HTR-8/SVneo (cell line): ENCODE measurements around the gene ZNF302.
"Not testable (repeated sequence)": the region's sequence is repeated elsewhere in the genome, so short reads cannot be mapped to it uniquely, and the experiment has no call there.

Source experiments
- DNase-seq: peaks from one replicate; pipeline ENCODE4 v3.0.0; 2011; ENCODE audit warnings: low spot score, mixed read lengths; ENCODE audit not compliant: insufficient read length
- FAIRE-seq: peaks from 2 replicates; lab custom pipeline; 2011; peaks lifted over from hg19 to GRCh38; lab: Jason Lieb, UNC

The ZNF302 gene

DNA sequence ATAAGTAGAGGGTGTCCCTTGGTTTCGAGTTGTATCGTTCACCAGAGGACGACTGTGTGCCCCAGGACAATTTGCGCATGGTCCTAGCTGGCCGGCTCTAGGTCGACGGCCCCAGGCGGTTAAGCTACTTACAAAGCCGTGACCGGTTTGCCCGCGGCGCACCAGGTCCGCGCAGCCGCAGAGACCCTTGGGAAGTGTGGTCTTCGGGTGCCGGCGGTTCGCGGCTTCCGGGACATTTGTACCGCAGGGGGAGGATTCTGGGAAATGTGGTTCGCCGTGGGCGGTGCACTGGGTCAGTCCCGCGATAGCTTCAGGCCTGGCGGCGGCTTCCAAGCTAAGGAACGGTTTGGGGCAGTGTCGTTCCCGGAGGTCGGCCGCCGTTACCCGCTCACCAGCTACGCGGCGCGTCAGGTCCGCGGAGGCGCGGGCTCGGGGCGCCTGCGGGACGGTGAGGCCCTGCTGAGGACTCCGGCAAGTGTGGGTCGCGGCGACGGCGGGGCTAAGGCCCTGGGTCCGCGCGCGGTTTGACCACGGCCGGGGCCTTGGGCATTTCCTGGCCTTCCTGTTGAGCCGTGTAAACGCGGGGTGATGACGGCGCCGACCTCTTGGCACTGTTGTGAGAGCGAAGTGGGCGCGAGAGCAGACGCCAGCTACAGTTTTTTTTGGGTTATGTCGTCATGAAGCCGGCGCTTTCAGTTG is at the start of gene ZNF302:
TSS of gene ZNF302 (plus strand) at position 293 of the 699 bp plus-strand sequence. CDS start 1,127 bp downstream, outside the sequence.
- FAIRE-seq = peak; percentile 86
- DNase-seq = peak; percentile 94

DNA sequence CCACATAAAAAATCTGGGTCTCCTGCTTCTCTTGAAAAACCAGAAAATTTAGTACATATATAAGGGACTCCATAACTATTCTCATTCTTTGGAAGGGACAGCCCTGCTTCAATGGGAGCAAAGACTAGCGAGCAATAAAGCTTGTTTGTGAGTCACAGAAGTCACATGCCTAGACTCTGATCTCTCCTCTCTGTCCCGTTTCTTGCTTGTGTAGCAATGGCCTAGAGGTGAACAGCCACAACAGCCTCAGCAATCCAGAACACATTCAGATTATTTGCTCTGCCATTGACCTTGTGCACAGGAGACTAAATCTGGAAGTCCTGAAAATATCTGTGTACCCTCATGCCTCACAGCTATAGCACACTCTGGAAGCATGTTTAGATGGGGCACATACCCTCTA is 43.7 kb upstream of the ZNF302 start:
- DNase-seq = no peak
- no peak for FAIRE-seq

DNA sequence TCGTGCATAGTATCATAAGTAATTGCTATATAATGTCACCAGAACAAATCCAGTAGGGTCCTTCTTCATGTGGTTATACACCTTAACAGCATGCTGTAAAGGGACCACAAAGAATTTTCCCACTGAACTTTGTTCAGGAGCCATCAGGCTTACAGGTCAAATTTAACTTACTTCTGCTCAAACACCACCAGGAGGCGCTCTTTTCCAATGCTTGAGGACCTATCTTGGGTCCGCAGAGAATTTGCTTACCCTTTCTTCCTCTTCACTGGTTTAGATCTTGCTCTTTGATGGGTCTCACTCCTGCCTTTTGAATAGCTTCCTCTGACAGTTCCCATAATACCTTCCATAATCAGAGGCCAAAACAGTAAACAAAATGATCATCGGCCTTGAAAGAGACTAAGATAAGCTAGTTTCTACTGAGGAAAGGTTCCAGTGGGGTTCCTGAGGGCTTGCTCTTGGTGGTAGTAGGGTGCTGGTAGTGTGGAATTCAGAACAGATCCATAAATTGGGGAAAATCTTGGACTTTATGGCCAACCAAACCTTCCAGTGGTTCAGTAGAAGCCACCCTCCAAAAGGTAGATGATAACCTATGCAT is 37.9 kb upstream of the ZNF302 start:
- peak; percentile 32 for DNase-seq
- no peak for FAIRE-seq

DNA sequence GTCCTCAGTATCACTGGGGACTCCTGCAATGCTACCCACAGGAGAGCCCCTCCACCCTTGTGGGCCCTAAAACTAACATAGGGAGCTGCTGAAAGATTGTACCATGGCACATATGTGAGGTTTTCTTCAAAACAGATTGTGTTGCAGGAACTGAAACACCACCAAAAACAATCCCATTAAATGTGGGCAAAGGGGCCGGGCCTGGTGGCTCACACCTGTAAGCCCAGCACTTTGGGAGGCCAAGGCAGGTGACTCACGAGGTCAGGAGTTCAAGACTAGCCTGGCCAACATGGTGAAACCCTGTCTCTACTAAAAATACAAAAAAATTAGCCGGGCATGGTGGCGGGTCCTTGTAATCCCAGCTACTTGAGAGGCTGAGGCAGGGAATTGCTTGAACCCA is 35.2 kb upstream of the ZNF302 start:
- FAIRE-seq = no peak

DNA sequence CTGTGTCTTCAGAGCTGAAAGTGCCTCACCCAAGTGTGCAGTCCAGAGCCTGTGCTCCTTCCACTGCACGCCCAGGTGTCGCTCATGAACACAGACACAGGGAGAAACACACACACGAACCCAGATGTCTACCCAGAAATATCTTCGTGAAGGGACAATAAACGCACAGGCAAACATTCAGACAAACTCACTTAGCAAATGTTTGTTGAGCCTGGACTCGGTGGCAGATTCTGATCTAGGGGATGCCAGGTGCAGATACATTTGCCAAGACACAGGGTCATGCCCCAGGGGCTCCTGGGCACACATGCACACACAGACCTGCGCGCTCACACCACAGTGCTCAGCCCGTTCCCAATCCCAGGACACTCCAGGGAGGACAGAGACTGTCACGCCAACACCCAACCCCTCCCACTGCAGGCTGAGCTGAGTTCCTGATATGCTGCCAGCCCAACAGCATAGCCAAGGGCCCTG is 32.5 kb upstream of the ZNF302 start:
- no peak for FAIRE-seq
- no peak for DNase-seq

More for the DNA sequence above, 35.2 kb upstream of the ZNF302 start:
- DNase-seq = no peak

DNA sequence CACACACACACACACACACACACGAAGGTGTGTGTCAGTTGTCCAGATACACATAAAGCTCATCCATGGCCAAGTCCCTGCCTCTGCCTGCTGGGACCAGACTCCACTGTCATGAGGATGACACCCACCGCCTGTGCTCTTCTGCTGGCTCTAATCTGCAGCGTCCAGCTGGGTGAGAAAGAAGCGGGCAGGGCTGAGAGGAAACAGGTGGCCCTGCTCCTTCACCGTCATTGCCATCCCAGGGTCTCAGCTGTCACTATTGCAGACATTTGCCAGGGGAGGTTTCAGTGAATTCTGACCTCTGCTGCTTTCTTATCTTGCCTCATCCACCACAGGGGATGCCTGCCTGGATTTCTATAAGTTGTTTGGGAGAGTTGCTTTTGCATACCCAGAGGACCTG is 31.9 kb upstream of the ZNF302 start:
- no peak for DNase-seq
- FAIRE-seq = no peak

DNA sequence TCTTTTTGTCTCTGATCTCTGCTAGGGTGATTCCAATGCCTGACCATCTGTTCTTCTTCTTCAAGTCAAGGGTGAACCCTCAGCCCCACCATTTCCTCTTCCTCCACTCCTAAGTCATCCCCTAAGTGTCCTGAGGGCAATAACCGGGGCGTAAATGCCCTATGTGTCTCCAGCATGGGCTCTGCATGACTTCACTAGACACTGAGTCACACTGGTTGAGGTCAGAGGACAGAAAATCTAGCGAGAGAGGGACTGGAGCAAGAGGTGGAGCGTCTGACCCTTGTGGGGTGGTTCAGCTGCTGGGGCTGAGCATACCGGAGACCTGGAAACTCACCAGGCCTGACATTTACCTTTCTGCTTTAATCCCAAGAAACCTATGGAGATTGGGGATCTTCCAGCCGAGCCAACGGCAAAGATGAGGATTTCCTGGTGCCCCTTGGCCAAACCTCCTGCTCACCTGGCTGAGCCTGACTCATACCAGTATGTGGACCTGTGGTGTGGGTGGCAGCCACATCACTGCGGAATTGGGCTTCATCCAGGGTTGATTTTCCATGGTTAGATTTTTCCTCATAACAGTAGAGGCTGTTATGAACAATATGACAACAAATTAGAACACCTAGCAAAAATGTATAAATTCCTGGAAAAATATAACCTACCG is 27.5 kb upstream of the ZNF302 start:
- FAIRE-seq (no peak), DNase-seq (no peak)

DNA sequence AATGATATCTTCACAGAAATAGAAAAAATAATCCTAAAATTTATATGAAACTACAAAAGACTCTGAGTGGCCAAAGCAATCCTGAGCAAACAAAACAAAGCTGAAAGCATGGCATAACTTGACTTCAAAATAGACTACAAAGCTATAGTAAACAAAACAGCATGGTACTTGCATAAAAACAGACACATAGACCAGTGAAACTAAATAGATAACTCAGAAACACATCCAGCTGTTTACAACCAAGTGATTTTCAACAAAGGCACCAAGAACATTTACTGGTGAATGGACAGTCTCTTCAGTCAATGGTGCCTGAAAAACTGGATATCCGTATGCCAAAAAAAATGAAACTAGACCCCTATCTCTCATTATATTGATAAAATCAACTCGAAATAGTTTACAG is 25.7 kb upstream of the ZNF302 start:
- FAIRE-seq = no peak
- DNase-seq = no peak

DNA sequence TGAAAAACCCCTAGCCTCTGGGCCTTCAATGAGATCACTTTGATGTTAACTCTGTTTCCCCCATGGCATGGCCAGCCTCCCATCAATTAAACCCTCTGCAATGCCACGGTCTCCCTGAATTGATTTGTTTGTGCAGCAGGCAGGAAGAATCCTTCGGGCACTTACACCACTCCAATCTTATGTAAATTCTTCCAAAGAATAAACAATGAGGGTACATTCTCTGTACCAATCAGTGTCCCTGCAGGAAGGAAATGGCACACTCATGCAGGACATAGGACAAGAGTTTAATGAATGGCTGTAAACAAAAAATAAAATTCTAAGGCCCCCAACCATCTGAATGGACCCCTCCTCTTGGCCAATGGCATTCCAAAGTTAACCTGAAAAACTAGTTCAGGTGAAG is 22.7 kb upstream of the ZNF302 start:
- DNase-seq (no peak), FAIRE-seq (no peak)

DNA sequence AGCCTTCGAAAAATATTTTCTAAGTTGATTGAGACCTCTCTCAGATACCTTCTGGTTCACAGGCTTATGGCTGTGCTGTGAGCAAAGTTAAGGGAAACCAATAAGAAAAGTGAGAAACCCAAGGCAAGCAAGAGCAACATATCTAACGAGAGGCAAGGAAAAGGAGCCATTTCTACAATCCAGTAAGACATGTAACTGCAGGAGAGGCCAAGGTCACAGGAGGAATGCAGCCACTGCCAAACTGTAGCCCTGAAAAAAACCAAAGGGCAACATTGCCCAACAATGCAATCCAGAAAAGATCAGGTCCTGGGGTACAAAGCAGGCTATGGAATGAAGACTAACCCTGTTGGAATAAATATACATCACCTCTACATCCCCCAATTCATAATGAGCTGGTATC is 21.8 kb upstream of the ZNF302 start:
- FAIRE-seq (no peak), DNase-seq (no peak)

DNA sequence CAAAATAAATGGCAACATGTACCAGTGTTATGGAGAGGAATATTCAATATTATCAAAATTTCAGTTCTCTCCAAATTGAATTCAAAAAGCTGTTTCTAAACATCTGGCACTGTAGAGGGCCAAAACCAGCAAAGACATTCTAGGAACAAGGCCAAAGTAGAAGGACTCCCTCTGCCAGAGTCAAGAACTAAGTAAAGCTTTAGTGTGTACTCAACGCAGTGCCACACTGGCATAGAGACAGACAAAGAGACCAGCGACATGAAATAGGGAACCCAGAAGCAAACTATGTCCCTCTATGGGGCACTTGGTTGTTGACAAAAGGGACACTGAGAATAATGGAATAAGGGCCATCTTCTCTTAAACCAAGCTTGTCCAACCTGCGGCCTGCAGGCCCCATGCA is 16.1 kb upstream of the ZNF302 start:
- DNase-seq (no peak), FAIRE-seq (no peak)

DNA sequence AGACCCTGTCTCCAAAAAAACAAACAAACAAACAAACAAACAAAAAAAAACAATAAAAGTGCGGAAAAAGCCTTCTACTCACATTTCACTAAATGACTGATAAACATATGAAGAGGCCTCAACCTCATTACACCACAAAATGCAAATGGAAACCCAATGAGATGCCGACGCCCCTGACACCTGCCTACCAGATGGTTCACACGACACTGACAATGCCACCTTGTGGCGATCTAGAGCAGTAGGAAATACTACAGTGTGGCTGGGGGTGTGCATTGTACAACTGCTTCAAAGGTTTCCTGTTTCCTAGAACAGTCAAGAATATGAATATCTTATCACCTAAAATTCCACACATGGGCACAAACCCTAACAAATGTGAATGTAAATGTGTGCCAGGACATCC is 14.6 kb upstream of the ZNF302 start:
- DNase-seq (no peak), FAIRE-seq (no peak)

DNA sequence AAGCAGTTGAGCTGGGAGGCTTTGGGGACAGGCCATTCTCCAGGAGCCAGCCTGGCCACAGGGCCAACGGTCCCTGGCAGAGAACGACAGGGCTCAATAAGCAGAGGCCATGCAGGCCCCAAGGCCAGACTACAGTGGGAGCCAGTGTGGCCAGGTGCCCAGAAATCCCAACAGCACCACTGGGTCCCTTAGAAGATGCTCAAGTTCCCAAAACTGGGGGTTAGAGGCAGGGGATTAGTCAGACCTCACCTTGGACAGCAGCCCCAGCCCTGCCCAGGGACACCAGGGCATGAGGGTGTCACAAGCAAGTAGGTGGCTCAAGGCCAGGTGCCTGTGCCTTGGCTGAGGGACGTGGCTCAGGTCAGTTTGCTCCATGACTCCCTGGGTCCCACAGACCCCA is 13.3 kb upstream of the ZNF302 start:
- no peak for FAIRE-seq

DNA sequence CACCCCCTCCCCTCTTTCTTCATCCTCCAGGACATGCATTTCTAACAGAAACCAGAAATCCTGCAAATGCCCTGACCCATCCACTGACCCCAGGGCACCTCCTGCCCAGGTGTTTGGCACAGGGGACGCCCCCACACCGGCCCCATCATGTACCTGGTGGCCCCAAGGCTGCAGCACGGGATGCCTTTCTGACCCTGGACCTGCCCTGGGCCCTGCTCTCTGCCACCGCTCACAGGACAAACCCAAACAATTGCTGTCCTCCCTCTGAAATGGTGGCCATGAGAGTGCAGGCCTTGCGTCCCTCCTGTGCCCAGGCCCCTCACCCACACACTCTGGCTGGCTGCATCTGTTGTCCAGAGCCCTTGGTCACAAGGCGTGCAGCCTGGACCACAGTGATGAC is 12.6 kb upstream of the ZNF302 start:
- DNase-seq (no peak), FAIRE-seq (no peak)

More for the DNA sequence above, 13.3 kb upstream of the ZNF302 start:
- no peak for DNase-seq

DNA sequence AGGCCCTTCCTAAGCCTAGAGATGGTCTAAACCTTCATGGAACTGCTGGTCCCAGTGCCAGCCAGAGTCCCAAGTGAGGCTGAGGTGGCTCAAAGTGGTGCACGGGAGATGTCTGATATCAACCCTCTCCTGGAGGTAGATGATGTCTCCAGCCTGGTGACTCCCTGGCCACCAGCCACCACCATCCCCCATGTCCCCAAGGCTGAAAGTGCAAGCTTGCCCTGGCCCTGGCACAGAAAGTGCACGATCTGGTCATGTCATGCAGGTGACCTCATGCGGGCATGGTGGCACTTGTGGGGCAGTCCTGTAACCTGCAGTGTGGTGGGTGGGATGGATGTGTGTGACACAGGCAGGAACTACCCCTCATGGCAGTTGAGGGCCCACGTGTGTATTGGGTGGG is 12.2 kb upstream of the ZNF302 start:
- peak; percentile 80 for FAIRE-seq
- not testable (repeated sequence) for DNase-seq

DNA sequence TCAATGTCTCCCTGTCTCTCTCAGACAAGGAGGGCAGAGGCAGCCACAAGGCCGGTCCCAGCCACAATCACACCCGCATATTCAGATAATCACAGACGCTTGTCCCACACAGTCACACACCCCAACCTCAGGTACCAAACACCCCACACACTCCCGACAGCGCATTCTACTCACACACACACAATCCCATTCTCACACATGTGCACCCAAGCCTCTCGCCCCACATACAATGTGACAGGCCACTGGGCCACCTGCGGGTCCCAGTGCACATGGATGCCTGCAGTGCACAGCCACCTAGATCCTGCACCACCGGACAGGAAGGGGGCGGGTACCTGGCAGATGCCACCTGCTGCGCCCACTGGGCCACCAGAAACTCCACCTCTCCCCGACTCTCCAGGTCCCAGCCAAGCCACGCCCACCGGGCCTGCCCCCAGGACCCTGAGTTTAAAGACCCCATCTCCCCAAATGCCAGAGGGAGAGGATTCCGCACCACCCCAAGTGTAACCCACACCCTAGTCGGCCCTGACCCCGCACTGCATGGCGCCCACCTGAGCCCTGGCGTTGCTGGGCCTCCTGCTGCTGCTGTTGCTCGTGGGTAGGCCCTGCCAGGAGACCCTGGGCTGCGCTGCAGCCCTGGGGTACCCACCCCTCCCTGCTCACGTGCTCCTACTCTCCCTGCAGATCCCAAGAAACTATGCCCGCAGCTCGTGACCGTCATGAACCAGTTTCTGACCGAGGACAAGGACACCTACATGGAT is 11.1 kb upstream of the ZNF302 start:
- DNase-seq (no peak), FAIRE-seq (no peak)

DNA sequence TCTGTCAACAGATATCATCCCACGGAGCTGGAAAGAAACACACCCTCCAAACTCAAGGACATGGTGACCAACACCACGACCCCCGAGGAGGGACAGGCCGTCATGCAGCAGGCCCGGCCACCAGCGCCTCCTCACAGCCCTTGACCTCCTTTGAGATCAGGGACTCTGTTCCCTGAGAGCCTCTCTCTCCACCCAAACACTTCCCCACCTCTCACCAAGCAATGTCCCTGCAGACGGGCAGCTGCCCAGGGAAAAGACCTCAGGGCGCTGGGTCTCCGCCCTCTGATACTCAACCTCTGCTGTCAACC is 10.6 kb upstream of the ZNF302 start:
- FAIRE-seq (no peak), DNase-seq (no peak)

DNA sequence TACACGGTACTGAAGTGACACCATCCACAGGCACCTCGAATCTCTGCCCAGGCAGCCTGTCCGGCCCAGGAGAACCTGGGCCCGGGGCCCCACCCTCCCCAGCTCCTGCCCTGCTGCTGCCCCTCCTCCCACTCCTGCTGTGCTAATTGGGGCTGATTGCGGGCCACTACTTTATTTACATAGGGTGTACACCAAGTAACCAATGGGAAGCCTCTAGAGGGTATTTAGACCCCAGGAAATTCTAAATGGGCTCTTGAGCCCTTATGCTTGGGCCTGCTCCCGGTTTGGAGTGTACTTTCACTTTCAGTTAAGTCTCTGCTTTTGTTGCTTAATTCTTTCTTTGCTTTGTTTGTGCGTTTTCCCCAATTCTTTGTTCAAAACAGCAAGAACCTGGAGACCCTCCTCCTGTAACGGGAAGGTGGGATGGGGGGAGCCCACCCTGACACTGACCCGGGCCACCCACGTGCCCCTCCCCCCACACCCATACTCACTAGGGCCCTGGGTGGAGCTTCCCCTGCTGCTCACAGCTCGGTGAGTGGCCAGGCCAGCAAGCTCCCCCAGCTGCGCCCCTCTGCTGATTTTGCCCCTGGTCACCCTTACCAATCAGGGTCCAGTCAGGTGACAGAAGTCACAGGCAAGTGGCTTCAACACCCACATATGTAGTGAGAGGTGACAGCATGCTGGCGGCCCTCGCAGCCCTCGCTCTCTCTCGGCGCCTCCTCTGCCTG is 10.0 kb upstream of the ZNF302 start:
- DNase-seq = no peak

DNA sequence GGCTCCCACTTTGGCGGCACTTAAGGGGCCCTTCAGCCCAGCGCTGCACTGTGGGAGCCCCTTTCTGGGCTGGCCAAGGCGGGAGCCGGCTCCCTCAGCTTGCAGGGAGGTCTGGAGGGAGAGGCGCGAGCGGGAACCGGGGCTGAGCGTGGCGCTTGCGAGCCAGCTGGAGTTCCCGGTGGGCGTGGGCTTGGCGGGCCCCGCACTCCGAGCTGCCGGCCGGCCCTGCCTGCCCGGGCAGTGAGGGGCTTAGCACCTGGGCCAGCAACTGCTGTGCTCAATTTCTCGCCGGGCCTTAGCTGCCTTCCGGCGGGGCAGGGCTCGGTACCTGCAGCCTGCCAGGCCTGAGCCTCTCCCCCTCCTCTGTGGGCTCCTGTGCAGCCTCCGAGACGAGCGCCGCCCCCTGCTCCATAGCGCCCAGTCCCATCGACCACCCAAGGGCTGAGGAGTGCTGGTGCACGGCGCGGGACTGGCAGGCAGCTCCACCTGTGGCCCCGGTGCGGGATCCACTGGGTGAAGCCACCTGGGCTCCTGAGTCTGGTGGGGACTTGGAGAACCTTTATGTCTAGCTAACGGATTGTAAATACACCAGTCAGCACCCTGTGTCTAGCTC is 9.3 kb upstream of the ZNF302 start:
- not testable (repeated sequence) for DNase-seq, FAIRE-seq

More for the DNA sequence above, 10.0 kb upstream of the ZNF302 start:
- no peak for FAIRE-seq

DNA sequence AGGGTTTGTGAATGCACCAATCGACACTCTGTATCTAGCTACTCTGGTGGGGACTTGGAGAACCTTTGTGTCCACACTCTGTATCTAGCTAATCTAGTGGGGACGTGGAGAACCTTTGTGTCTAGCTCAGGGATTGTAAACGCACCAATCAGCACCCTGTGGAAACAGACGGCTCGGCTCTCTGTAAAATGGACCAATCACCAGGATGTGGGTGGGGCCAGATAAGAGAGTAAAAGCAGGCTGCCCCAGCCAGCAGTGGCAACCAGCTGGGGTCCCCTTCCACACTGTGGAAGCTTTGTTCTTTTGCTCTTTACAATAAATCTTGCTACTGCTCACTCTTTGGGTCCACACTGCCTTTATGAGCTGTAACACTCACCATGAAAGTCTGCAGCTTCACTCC is 8.8 kb upstream of the ZNF302 start:
- not testable (repeated sequence) for FAIRE-seq

More for the DNA sequence above, 8.8 kb upstream of the ZNF302 start:
- not testable (repeated sequence) for DNase-seq
